Measurements from ENCODE around the gene SIK3.

DNA sequence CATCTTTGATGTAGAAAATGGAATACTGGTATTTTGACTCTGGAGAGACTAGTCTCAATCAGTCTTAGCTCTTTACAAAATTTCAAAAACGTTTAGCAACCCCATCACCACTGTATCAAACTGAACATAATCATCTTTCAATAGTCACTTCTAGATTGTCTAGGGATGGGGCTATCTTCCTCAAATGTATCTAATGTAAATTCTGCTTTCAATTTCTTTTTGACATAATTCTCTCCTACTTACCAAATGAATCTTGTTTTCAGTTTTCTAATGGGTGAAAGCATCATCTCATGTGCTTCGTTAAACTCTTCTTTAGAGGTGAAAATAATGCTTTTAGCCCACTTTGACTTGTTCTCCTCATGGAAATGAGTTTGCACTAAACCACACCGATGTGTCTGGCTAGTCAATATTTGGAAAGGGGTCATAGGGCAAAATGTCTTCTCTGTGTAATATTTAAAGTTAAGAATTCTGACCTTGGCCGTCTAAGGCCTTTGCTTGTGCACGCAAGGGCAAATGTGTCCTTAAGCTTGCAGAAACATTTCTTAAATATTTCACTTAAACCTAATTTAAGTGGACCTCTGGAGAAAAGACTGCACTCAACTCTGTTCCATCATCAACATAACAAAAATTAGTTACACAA, 5.2 kb downstream of the SIK3 start:
- no peak for TF ChIP-seq EP300 (IDR thresholded peaks at IDR 0.05; ENCODE audit: borderline replicate concordance)
- TF ChIP-seq RAD21 (IDR thresholded peaks at IDR 0.05; ENCODE audit: low read depth) = no peak
- TF ChIP-seq, protein P1, sequence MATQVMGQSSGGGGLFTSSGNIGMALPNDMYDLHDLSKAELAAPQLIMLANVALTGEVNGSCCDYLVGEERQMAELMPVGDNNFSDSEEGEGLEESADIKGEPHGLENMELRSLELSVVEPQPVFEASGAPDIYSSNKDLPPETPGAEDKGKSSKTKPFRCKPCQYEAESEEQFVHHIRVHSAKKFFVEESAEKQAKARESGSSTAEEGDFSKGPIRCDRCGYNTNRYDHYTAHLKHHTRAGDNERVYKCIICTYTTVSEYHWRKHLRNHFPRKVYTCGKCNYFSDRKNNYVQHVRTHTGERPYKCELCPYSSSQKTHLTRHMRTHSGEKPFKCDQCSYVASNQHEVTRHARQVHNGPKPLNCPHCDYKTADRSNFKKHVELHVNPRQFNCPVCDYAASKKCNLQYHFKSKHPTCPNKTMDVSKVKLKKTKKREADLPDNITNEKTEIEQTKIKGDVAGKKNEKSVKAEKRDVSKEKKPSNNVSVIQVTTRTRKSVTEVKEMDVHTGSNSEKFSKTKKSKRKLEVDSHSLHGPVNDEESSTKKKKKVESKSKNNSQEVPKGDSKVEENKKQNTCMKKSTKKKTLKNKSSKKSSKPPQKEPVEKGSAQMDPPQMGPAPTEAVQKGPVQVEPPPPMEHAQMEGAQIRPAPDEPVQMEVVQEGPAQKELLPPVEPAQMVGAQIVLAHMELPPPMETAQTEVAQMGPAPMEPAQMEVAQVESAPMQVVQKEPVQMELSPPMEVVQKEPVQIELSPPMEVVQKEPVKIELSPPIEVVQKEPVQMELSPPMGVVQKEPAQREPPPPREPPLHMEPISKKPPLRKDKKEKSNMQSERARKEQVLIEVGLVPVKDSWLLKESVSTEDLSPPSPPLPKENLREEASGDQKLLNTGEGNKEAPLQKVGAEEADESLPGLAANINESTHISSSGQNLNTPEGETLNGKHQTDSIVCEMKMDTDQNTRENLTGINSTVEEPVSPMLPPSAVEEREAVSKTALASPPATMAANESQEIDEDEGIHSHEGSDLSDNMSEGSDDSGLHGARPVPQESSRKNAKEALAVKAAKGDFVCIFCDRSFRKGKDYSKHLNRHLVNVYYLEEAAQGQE (IDR thresholded peaks at IDR 0.05; ENCODE audit: low read depth) = no peak
